HEK293 (cell line): Measurements from ENCODE around the gene CDK10.

Experiments used
- CTCF ChIA-PET: fragments of 350-600 bp; formaldehyde crosslinking; extraction: SDS; loops from one replicate; lab custom pipeline; 2021; ENCODE audit warnings: antibody characterized with exemption; lab: Yijun Ruan, JAX
- POLR2A ChIA-PET: fragments of 300-600 bp; formaldehyde crosslinking; extraction: SDS; loops from one replicate; lab custom pipeline; 2020; ENCODE audit warnings: antibody characterized with exemption, inconsistent platforms; lab: Yijun Ruan, JAX
- H3K27ac ChIP-seq: fragments of 200-500 bp; sonication (Bioruptor generic); 2 replicates; pipeline ENCODE4 v1.5.1; 2014; ENCODE audit warnings: low read depth, low read length, control low read depth, inconsistent platforms; ENCODE audit errors: extremely low read depth
- H3K36me3 ChIP-seq, 2 experiments: fragments of 200-500 bp in 1 of 2; sonication (Bioruptor generic) in 1 of 2; 1 replicate in 1 of 2; 2 replicates in 1 of 2; pipeline ENCODE4 v1.5.1; 2014 to 2017; ENCODE audit warnings: inconsistent platforms in 2 of 2, low read length in 2 of 2; ENCODE audit not compliant: control insufficient read depth in 2 of 2, insufficient read depth in 1 of 2
- H3K4me1 ChIP-seq: fragments of 200-500 bp; sonication (Bioruptor generic); 2 replicates; pipeline ENCODE4 v1.5.1; 2014; ENCODE audit warnings: mild to moderate bottlenecking, low read length, inconsistent platforms; ENCODE audit not compliant: control insufficient read depth, insufficient read depth
- H3K4me3 ChIP-seq: 2 replicates; pipeline ENCODE4 v1.5.1; 2011; ENCODE audit warnings: low read depth, mild to moderate bottlenecking, control low read depth, low read length, moderate library complexity
- H3K9me3 ChIP-seq: fragments of 200-500 bp; sonication (Bioruptor generic); 2 replicates; pipeline ENCODE4 v1.5.1; 2014; ENCODE audit warnings: low read depth, low read length, inconsistent platforms; ENCODE audit not compliant: control insufficient read depth, insufficient read depth
- ATF2 ChIP-seq: fragments of 450-650 bp; formaldehyde crosslinking; IDR thresholded peaks from 2 replicates; pipeline ENCODE4 v1.5.1; 2016; ENCODE audit warnings: missing biosample characterization, missing genetic modification characterization, low read depth
- EGR2 ChIP-seq: fragments of 450-650 bp; formaldehyde crosslinking; IDR thresholded peaks from 2 replicates; pipeline ENCODE4 v1.5.1; 2016; ENCODE audit warnings: low read depth, missing biosample characterization, missing genetic modification characterization
- FEZF1 ChIP-seq: fragments of 450-650 bp; formaldehyde crosslinking; IDR thresholded peaks from 2 replicates; pipeline ENCODE4 v1.5.1; 2016; ENCODE audit warnings: missing biosample characterization, missing genetic modification characterization
- GFI1B ChIP-seq: fragments of 450-650 bp; formaldehyde crosslinking; IDR thresholded peaks from 2 replicates; pipeline ENCODE4 v1.5.1; 2016; ENCODE audit warnings: missing biosample characterization, missing genetic modification characterization
- REST ChIP-seq: fragments of 450-650 bp; formaldehyde crosslinking; IDR thresholded peaks from 2 replicates; pipeline ENCODE4 v1.5.1; 2016; ENCODE audit warnings: missing biosample characterization, missing genetic modification characterization
- TSHZ1 ChIP-seq: fragments of 450-650 bp; formaldehyde crosslinking; IDR thresholded peaks from 2 replicates; pipeline ENCODE4 v1.5.1; 2016; ENCODE audit warnings: missing biosample characterization, missing genetic modification characterization, borderline replicate concordance
- ZBTB21 ChIP-seq: fragments of 450-650 bp; formaldehyde crosslinking; IDR thresholded peaks from 2 replicates; pipeline ENCODE4 v1.5.1; 2017; ENCODE audit warnings: missing biosample characterization, missing genetic modification characterization
- ZFHX2 ChIP-seq: fragments of 450-650 bp; formaldehyde crosslinking; conservative IDR thresholded peaks from 2 replicates; pipeline ENCODE4 v1.5.1; 2016; ENCODE audit warnings: missing biosample characterization, missing genetic modification characterization
- ZNF214 ChIP-seq: fragments of 450-650 bp; formaldehyde crosslinking; IDR thresholded peaks from 2 replicates; pipeline ENCODE4 v1.5.1; 2017; ENCODE audit warnings: missing biosample characterization, mild to moderate bottlenecking, missing genetic modification characterization, borderline replicate concordance
- ZNF221 ChIP-seq: fragments of 450-650 bp; formaldehyde crosslinking; IDR thresholded peaks from 2 replicates; pipeline ENCODE4 v1.5.1; 2017; ENCODE audit warnings: missing biosample characterization, missing genetic modification characterization, borderline replicate concordance
- ZNF239 ChIP-seq: fragments of 450-650 bp; formaldehyde crosslinking; IDR thresholded peaks from 2 replicates; pipeline ENCODE4 v1.5.1; 2016; ENCODE audit warnings: missing biosample characterization, missing genetic modification characterization
- ZNF600 ChIP-seq: fragments of 450-650 bp; formaldehyde crosslinking; IDR thresholded peaks from 2 replicates; pipeline ENCODE4 v1.5.1; 2016; ENCODE audit warnings: missing biosample characterization, missing genetic modification characterization
- ZNF664 ChIP-seq: fragments of 450-650 bp; formaldehyde crosslinking; IDR thresholded peaks from 2 replicates; pipeline ENCODE4 v1.5.1; 2016; ENCODE audit warnings: missing biosample characterization, missing genetic modification characterization

The CDK10 gene

GRCh38 chr16:89651584-89651983 lies 34.9 kb upstream of the CDK10 start:
- CTCF ChIA-PET = interaction anchor here (1.0 kb wide), 1 partner anchor 10 kb away, joined by 3 read pairs; no protein-coding TSS in a partner anchor

GRCh38 chr16:89653656-89654295 lies 32.7 kb upstream of the CDK10 start:
- Histone ChIP-seq H3K9me3 (no peaks in the 10 kb centered on the region), H3K4me3 (no peak overlapping the region), H3K36me3 (peaks cover 0 to 43% of the 10 kb centered on the region in 2 experiments; a peak in 2 of 3 replicates), H3K27ac (no peak overlapping the region)
- CTCF ChIA-PET = no interaction called here
- POLR2A ChIA-PET = no interaction called here
- TF ChIP-seq REST (tag by site-specific recombination) = no peak
- no peak for TF ChIP-seq ZNF239 (tag by site-specific recombination)
- no peak for TF ChIP-seq ZNF600 (tag by site-specific recombination)
- no peak for TF ChIP-seq ATF2 (tag by site-specific recombination)
- TF ChIP-seq FEZF1 (tag by site-specific recombination) = no peak
- TF ChIP-seq GFI1B = no peak
- no peak for TF ChIP-seq ZBTB21 (tag by site-specific recombination)
- TF ChIP-seq ZNF664 (tag by site-specific recombination) = no peak
- TF ChIP-seq, all 188 proteins: peak for 0
- H3K4me1 ChIP-seq = 0 out of 2 replicates have a peak, but pooled peaks cover 3% of the 10 kb centered on the region

More at GRCh38 chr16:89651584-89651983, 34.9 kb upstream of the CDK10 start:
- Histone ChIP-seq H3K4me3 (no peak overlapping the region), H3K9me3 (no peaks in the 10 kb centered on the region), H3K27ac (no peak overlapping the region), H3K36me3 (peaks cover 0 to 55% of the 10 kb centered on the region in 2 experiments; a peak in 2 of 3 replicates), H3K4me1 (0 out of 2 replicates have a peak, but pooled peaks cover 3% of the 10 kb centered on the region)
- no peak for TF ChIP-seq ZNF214 (tag by site-specific recombination)
- peak; percentile 95 for TF ChIP-seq EGR2 (tag by site-specific recombination)
- TF ChIP-seq ZFHX2 = peak; percentile 84
- TF ChIP-seq ZNF221 (tag by site-specific recombination) = no peak
- no peak for TF ChIP-seq TSHZ1 (tag by site-specific recombination)
- POLR2A ChIA-PET = no interaction called here
